ENCODE results near the gene ARHGAP9.

The ARHGAP9 gene

DNA sequence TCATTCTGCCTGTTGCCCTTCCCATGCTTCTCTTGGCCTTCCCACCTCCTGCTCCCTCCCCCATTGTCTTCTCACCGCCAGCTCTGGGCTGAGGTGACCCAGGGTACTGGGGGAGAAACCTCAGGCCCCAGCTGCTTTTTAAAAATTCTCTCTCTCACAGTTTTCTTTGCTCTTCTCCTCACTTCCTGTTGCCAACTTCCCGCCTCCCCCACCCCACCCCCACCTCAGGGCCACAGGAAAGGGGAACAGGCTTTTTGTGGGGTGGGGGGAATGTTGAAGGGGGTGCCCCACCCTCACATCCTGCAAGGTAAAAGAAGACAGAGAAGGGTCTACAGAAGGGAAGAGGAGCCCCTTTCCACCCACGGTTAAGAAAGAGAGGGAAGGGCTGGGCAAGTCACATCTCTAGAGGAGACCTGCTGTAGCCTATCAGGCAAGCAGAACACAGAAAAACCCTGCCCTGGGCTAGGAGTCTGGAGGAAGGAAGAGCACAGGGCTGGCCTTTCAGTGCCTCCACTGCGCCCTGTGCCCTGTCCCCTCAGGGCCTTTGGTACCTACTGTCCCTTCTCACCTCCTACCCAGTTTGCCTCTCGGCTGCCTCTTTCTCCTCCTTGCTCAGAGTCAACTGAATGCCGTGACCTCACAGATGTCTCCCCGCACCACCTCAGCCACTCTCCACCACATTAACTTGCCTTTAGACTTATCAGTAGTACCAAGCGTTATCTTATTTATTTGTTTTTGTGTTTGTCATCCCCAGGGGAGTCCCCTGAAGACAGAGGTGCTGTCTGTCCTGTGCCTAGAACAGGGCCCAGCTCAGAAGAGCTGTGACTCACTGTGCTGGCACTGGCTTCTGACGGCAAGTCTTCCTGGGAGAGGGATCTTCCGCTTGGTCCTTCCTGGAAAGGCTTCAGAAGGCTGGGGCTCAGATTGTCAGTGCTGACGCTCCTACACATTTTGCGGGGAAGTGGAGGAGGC, 1.7 kb downstream of the ARHGAP9 start:
- peak overlapping the region; percentile 81 for H3K4me3 ChIP-seq (ENCODE audit: low read depth, low read length)
- TF ChIP-seq, protein P1, sequence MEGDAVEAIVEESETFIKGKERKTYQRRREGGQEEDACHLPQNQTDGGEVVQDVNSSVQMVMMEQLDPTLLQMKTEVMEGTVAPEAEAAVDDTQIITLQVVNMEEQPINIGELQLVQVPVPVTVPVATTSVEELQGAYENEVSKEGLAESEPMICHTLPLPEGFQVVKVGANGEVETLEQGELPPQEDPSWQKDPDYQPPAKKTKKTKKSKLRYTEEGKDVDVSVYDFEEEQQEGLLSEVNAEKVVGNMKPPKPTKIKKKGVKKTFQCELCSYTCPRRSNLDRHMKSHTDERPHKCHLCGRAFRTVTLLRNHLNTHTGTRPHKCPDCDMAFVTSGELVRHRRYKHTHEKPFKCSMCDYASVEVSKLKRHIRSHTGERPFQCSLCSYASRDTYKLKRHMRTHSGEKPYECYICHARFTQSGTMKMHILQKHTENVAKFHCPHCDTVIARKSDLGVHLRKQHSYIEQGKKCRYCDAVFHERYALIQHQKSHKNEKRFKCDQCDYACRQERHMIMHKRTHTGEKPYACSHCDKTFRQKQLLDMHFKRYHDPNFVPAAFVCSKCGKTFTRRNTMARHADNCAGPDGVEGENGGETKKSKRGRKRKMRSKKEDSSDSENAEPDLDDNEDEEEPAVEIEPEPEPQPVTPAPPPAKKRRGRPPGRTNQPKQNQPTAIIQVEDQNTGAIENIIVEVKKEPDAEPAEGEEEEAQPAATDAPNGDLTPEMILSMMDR (IDR thresholded peaks at IDR 0.05; ENCODE audit: borderline replicate concordance, insufficient read depth, low read depth, low read length): no peak

DNA sequence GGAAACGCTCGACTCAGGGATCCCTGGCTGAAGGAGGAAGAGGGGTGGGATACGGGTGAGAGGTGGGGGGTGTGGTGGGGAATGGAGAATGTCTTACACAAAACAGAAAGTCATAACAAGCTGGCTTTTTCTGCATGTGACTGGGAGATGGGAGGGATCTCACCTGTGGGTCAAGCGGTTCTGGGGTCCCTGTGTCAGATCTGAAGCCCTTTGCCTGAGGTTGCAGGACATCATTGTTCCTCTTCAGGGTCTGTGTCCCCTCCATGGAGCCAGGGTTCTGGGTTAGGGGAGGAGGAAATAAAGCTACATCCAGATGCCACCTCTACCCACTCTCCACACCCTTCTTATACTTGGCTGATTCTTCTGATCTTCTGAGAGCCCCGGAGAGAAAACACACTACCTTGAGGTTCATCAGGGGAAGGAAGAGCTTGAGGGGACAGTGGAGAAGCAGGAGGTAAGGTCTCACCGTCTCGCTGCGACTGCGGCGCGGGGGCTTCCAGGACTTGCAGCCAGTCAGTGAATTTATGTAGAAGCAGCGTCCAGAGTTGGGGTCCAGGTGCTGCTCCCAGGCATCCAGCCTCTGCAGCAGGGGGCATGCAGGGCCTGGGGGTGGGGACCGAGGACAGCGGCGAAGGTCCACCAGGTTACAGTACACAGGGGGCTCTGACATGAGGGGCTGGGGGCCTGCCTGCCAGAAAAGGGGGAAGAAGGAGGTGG, 2.5 kb downstream of the ARHGAP9 start:
- TF ChIP-seq, protein P1 (IDR thresholded peaks at IDR 0.05; ENCODE audit: borderline replicate concordance, insufficient read depth, low read depth, low read length): no peak
- H3K4me3 ChIP-seq (ENCODE audit: low read depth, low read length): peak overlapping the region; percentile 81

DNA sequence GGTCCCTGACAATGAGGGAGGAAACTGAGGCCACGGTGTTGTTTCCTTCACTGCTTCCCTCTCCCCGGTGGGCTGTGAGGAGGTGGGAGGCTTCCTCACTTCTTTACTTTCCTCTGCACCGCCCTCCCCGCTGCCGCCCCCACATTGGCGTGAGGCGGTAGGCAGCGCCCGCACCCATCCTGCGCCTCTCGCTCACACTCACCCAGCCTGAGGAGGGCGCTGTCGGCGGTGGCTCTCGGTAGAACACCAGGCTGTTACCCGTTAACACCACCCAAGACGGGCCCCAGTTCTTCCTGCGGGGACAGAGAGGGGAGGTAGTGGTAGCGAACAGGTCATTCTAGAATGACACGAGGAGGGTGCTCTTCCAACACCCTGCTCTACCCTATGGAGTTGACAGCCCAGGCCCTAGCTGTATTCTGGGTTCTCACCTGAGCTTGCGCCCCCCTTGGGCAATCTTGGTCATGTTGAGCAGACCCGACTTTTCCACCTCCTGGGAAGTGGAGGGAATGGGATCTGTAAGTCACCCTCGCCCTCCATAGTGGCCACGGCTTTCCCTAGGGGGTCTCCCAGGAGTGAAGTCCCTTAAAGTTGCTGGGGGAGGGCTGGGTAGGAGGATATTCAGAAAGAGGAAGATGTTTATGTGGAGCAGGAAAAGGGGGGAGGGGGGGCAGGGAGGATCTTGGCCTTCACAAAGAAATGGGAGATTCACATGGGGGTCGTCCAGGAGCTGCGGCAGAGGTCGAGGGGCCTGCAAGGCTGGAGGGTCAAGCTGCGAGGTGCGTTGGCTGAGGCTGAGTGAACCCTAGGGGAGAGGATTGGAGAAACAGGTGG, 3.3 kb downstream of the ARHGAP9 start:
- peak overlapping the region; percentile 81 for H3K4me3 ChIP-seq (ENCODE audit: low read depth, low read length)
- TF ChIP-seq, protein P1 (IDR thresholded peaks at IDR 0.05; ENCODE audit: borderline replicate concordance, insufficient read depth, low read depth, low read length): peak; percentile 64

DNA sequence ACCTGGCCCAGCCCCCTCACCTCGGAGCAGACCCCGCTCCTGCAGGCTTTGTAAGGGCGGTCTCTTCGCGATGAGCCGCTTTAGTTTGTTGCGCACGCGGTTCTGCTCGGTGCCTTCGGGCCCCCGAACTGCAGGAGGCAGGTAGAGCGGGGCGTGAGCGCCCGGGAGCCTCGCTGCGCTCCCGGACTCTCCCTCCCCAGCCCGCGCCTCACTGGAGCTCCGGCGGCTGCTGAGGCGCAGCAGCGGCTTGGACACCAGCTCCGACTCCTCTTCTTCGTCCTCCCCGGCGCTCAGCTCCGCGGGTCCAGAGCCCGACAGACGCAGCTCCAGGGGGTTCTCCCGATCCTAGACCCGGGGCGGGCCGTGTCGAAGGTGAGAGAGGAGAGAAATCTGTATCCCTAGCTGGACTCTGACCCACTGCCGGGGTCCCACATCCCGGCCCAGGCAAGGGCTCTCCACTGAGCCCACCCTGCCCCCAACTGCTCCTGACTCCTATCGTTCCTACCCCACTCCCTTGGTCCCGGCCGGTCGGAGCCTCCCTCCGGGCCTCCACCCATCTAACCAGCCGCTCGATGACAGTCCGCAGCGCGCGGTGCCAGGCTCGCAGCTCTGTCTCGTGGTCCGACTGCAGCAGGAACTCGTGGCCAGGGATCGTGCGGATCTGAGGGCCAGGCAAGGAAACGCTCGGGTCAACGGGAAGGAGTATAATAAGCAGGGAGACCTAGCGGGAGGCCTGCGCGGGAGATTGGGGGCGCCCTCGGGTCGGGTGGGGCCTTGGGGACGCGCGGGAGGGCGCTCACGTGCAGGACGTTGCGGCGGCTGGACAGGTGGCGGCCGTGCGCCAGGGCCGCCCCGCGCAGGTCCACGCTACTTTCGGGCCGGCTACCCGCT, 4.2 kb downstream of the ARHGAP9 start:
- TF ChIP-seq, protein P1 (IDR thresholded peaks at IDR 0.05; ENCODE audit: borderline replicate concordance, insufficient read depth, low read depth, low read length): no peak

DNA sequence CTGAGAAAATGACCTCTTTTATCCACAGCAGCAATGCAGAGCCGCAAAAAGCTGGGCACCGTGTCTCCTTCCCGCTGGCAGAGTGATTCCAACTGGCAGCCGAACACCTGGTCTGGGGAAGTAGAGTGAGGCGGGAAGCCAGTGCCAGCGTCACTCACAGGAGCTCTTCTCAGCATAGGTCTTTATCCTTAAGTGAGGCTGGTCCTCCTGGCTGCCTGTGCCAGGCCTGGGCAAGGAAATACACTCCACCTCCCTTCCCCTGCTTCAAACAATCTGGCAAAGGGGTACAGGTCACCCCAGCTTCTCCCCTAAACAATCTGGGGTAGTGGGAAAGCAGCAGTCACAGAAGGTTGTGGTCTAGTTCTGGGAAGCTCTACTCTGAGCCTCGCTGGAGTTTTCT, 4.8 kb downstream of the ARHGAP9 start:
- TF ChIP-seq, protein P1 (IDR thresholded peaks at IDR 0.05; ENCODE audit: borderline replicate concordance, insufficient read depth, low read depth, low read length): no peak
- no peak overlapping the region for H3K4me3 ChIP-seq (ENCODE audit: low read depth, low read length)

More for the DNA sequence above, 4.2 kb downstream of the ARHGAP9 start:
- peak overlapping the region; percentile 81 for H3K4me3 ChIP-seq (ENCODE audit: low read depth, low read length)

DNA sequence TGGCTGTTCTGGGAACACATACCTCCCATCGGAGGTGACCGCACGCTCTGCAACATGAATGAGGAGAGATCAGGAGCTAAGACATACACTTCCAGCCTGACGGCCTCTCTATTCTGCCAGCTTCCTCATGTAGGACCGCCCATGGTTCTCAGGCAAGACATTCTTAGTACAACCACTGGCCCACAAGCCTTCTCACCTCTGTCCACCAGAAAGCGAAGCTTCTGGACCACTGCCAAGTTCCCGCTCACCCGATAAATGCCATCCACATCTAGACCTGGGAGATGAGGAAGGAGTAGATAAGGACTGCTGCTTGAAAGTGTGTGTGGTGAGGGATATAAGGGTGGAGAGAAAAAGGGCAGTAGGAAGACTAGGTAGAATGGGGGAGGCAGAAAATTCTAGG, 5.2 kb downstream of the ARHGAP9 start:
- no peak overlapping the region for H3K4me3 ChIP-seq (ENCODE audit: low read depth, low read length)
- TF ChIP-seq, protein P1 (IDR thresholded peaks at IDR 0.05; ENCODE audit: borderline replicate concordance, insufficient read depth, low read depth, low read length): no peak

Data from GM12875 (cell line).